ENCODE data around the gene POLR2L. TPM values are rescaled to one million over a fixed set of nuclear protein-coding genes. Genes with fewer than 3 reads are reported as not detected.

POLR2L gene
- total RNA-seq, 1 donor from 2014 or later = 108 TPM

GRCh38 chr11:795634-796564 is 46.4 kb downstream of the POLR2L start:
- peak; percentile 64 for DNase-seq (ENCODE audit: low spot score)

DNA sequence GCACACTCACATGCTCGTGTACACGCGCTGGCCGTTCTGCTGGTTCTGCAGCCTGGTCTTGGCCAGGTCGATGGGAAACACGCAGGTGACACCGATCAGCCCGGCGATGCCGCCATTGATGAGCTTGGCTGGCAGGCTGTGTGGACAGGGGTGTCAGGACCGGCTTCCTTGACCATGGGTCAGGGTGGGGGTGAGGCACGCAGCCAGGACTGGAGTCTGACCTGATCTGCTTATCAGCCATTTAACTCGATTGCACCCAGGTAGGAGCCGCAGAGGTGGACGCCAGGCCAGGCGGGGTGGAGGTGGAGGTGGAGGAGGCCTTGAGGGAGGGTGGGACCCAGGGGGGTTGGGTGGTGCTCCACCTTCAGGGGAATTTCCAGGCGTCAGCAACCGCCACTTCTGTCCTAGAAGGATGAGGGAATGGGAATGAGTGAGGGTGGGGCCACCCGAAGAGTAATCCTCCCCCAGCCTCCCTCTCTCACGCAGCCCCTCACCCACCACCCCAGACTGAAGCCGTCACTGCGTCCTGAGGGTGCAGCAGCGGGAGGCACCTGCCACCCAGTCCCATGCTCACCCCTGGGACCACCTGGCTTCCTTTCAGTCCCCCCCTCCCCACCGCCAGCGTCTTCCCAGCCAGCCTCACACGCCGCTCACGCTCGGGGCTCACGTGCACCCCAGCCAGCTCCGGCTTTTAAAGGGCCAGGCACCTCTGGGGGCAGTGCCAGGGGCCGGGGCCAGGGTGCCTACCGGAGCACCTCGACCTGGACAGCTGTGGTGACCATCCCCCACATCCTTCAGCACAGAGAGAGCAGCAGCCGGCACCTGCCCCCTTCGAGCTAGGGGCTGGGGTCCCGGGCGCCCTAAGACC is 47.3 kb downstream of the POLR2L start:
- no peak for DNase-seq (ENCODE audit: low spot score)

GRCh38 chr11:794013-794765 is 48.1 kb downstream of the POLR2L start:
- DNase-seq (ENCODE audit: low spot score) = no peak

- DNase-seq (ENCODE audit: low spot score) = no peak
These were observed 48.8 kb downstream of the POLR2L start for GRCh38 chr11:793556-793955.

DNA sequence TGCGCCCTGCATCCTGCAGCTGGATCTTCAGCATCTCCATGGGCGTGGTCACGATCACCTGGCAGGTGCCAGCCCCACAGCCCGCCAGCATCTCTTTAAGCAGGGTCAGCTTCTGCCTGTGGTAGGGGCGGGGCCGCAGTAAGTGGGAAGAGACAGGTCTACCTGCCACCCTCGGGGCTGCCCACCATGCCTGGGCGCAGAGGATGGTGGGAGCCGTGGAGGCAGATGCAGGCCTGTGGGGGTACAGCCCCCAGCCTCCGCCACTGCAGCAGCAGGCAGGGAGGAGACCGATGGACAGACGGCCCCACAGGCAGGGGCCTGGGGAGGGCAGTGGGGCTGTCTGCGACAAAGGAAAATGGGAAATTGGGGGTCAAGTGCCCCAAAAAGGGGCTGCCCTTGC is 49.5 kb downstream of the POLR2L start:
- DNase-seq (ENCODE audit: low spot score) = no peak

- no peak for DNase-seq (ENCODE audit: low spot score)
These were observed 49.9 kb downstream of the POLR2L start for GRCh38 chr11:792535-792821.

DNA sequence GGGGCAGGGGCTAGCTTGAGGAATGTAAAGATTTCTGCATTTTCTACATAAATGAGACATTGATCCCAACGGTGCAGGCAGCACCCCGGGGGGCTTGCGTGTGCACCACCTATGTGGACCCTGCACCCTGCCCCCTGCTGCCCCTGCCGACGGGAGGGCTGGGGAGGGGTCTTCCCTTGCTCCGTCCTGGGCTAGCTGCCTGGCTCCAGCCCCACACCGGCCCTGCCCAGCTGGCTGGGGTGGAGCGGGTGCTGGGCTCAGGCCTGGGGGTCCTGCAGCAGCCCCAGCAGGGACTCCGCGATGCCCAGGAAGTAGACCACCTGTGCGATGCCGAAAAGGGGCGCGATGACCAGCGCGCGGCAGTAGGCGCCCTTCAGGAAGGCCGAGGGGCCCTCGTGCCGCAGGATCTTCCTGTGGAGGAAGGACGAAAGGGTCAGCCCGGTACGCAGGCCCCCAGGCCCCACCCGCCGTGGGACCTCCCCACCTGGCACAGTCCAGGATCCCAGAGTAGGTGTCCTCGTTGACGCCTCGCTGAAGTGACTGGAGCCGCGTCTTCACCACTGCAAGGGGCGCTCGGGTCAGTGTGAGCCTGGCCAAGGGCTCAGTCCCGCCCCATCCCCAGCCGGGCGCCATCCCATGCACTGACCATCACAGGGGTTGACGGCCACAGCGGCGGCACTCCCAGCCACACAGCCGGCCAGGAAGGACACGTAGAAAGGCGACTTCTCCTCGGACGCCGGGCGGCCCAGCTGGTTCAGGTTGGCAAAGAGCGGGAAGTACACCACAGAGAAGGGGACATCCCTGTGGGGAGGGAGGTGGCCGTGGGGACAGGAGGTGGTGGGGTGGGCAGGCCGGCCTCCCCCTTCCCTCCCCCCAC is 50.4 kb downstream of the POLR2L start:
- no peak for DNase-seq (ENCODE audit: low spot score)

- no peak for DNase-seq (ENCODE audit: low spot score)
These were observed 51.4 kb downstream of the POLR2L start for GRCh38 chr11:790721-791564.

DNA sequence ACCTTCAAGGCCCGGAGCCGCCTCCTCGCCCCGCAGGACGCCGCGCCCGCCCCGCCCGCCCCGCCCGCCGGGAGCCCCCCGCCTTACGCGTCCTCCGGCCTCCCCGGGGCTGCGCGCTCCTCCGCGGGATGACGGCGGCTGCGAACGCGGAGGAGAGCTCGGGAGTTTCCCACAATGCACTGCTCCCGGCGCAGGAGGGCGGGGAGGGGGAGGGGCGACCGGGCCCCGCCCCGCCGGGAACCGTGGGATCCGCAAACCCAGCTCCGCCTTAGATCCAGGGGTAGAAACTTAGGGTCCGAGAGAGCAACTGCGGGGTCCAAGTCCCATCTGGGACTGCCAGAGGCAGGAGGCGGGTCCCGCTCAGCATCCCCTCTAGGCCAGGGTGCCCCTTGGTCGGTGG is 52.4 kb downstream of the POLR2L start, which contains the start of gene CEND1:
TSS of gene CEND1 (minus strand) at position 148 of the 400 bp plus-strand sequence. CDS start 1,514 bp downstream, outside the sequence.
- DNase-seq (ENCODE audit: low spot score) = no peak

Other genes with a start within 250 kb of the POLR2L start
- 54.0 TPM for gene IRF7, start 226.6 kb downstream of the POLR2L start, total RNA-seq
- gene CDHR5, start 217.6 kb downstream of the POLR2L start, total RNA-seq = 89.6 TPM
- not detected for gene SCT, start 215.3 kb downstream of the POLR2L start, total RNA-seq
- gene DRD4, start 205.3 kb downstream of the POLR2L start, total RNA-seq = 2.6 TPM
- gene DEAF1, start 147.3 kb downstream of the POLR2L start, total RNA-seq = 45.0 TPM
- gene TMEM80, start 146.7 kb downstream of the POLR2L start, total RNA-seq = 52.0 TPM
- 228 TPM for gene EPS8L2, start 136.3 kb downstream of the POLR2L start, total RNA-seq
- 176 TPM for gene TALDO1, start 95.1 kb downstream of the POLR2L start, total RNA-seq
- gene GATD1, start 65.0 kb downstream of the POLR2L start, total RNA-seq = 85.9 TPM
- 0.49 TPM for gene CEND1, start 52.4 kb downstream of the POLR2L start, total RNA-seq
- 16.3 TPM for gene SLC25A22, start 44.2 kb downstream of the POLR2L start, total RNA-seq
- 27.7 TPM for gene PIDD1, start 37.3 kb downstream of the POLR2L start, total RNA-seq
- 1,317 TPM for gene RPLP2, start 32.6 kb downstream of the POLR2L start, total RNA-seq
- 159 TPM for gene PNPLA2, start 23.6 kb downstream of the POLR2L start, total RNA-seq
- 40.5 TPM for gene CRACR2B, start 14.6 kb downstream of the POLR2L start, total RNA-seq
- gene CD151, start 9.6 kb downstream of the POLR2L start, total RNA-seq = 442 TPM
- gene TSPAN4, start 323 bp upstream of the POLR2L start, total RNA-seq = 34.6 TPM
- gene CHID1, start 68.3 kb upstream of the POLR2L start, total RNA-seq = 101 TPM
- 91.8 TPM for gene AP2A2, start 83.3 kb upstream of the POLR2L start, total RNA-seq
- gene MUC6, start 194.2 kb upstream of the POLR2L start, total RNA-seq = 173 TPM
- gene MUC2, start 232.3 kb upstream of the POLR2L start, total RNA-seq = 0.26 TPM